GM12878 (cell line): Measurements from ENCODE around the gene PLXNA4. TPM values are rescaled to one million over a fixed set of nuclear protein-coding genes. Genes with fewer than 3 reads are reported as not detected.

Source experiments
- ATAC-seq: fragments of 200-7000 bp; cut with Tn5 transposase; 3 replicates; pipeline ENCODE4 v1.9.1; 2020; ENCODE audit warnings: mild to moderate bottlenecking, moderate library complexity
- BruUV-seq: library from RNA; stranded (reverse); fragments of 400-500 nt; replicated peaks from 2 replicates; lab custom pipeline; 2021; lab: Mats Ljungman, UMichigan
- CTCF ChIA-PET: fragments of 300-600 bp; sonication (Branson Sonifier 250); formaldehyde crosslinking; extraction: SDS; loops from one replicate; lab custom pipeline; 2021; ENCODE audit warnings: inconsistent platforms; lab: Yijun Ruan, JAX
- POLR2A ChIA-PET: fragments of 350-600 bp; formaldehyde crosslinking; extraction: SDS; loops from one replicate; lab custom pipeline; 2021; ENCODE audit warnings: inconsistent platforms; lab: Charles Lee
- RAD21 ChIA-PET: fragments of 300-600 bp; sonication (Branson Sonifier 250); formaldehyde crosslinking; loops from one replicate; lab custom pipeline; 2023; ENCODE audit warnings: antibody characterized with exemption; ENCODE audit not compliant: unreplicated experiment; lab: Charles Lee
- SMC1A ChIA-PET: fragments of 300-600 bp; sonication (Branson Sonifier 250); formaldehyde crosslinking; loops from one replicate; lab custom pipeline; 2023; ENCODE audit not compliant: unreplicated experiment, uncharacterized antibody; lab: Charles Lee
- DNase-seq: peaks from one replicate; pipeline ENCODE4 v3.0.0-alpha.2; 2011; ENCODE audit warnings: low read depth, low spot score
- FAIRE-seq: peaks from 3 replicates; lab custom pipeline; 2011; peaks lifted over from hg19 to GRCh38; lab: Jason Lieb, UNC
- H2AFZ ChIP-seq: 2 replicates; pipeline ENCODE4 v1.6.0; 2011; ENCODE audit warnings: low read depth, low read length, control low read depth; ENCODE audit not compliant: control insufficient read depth
- H3K27ac ChIP-seq: 2 replicates; pipeline ENCODE4 v1.5.1; 2011; ENCODE audit warnings: control low read depth; ENCODE audit not compliant: control insufficient read depth, insufficient read depth
- H3K27me3 ChIP-seq, 2 experiments: replicated peaks in 1 of 2; 2 replicates each; pipeline versions ENCODE4 v1.6.0 to v1.6.1; 2011; ENCODE audit warnings: low read length in 1 of 2; ENCODE audit not compliant: control insufficient read depth in 2 of 2, insufficient read depth in 2 of 2
- H3K36me3 ChIP-seq, 2 experiments: 2 replicates each; pipeline ENCODE4 v1.5.1; 2011; ENCODE audit warnings: low read length in 1 of 2; ENCODE audit not compliant: control insufficient read depth in 2 of 2, insufficient read depth in 2 of 2
- H3K4me1 ChIP-seq: 2 replicates; pipeline ENCODE4 v1.6.1; 2011; ENCODE audit warnings: mild to moderate bottlenecking, low read length, moderate library complexity, mixed read lengths; ENCODE audit not compliant: control insufficient read depth, insufficient read depth
- H3K4me2 ChIP-seq: 2 replicates; pipeline ENCODE4 v1.6.0; 2011; ENCODE audit warnings: control low read depth; ENCODE audit not compliant: control insufficient read depth, insufficient read depth
- H3K4me3 ChIP-seq: fragments of 200-600 bp; sonication (generic); 2 replicates; pipeline ENCODE4 v1.5.1; 2016
- H3K79me2 ChIP-seq: 2 replicates; pipeline ENCODE4 v1.6.0; 2011; ENCODE audit warnings: low read length; ENCODE audit not compliant: control insufficient read depth, insufficient read depth
- H3K9ac ChIP-seq: 2 replicates; pipeline ENCODE4 v1.8.0; 2011; ENCODE audit warnings: low read length, control low read depth, mixed read lengths; ENCODE audit not compliant: control insufficient read depth, insufficient read depth
- H3K9me3 ChIP-seq: replicated peaks from 3 replicates; pipeline ENCODE4 v1.5.1; 2011; ENCODE audit warnings: mild to moderate bottlenecking, low read length; ENCODE audit not compliant: control insufficient read depth, insufficient read depth
- H4K20me1 ChIP-seq: 2 replicates; pipeline ENCODE4 v1.6.0; 2011; ENCODE audit not compliant: control insufficient read depth, insufficient read depth
- ASH2L ChIP-seq: fragments of 300-600, 200-600 bp; sonication (generic); IDR thresholded peaks from 2 replicates; pipeline ENCODE4 v1.6.1; 2017; ENCODE audit warnings: low read depth, mild to moderate bottlenecking, borderline replicate concordance
- ATF7 ChIP-seq: fragments of 450-650 bp; IDR thresholded peaks from 2 replicates; pipeline ENCODE4 v1.6.1; 2016; ENCODE audit warnings: low read depth, mild to moderate bottlenecking
- CBX3 ChIP-seq: fragments of 200-600 bp; sonication (generic); IDR thresholded peaks from 2 replicates; pipeline ENCODE4 v1.6.1; 2016; ENCODE audit warnings: low read depth, borderline replicate concordance
- CHD4 ChIP-seq: fragments of 200-600 bp; sonication (generic); IDR thresholded peaks from 2 replicates; pipeline ENCODE4 v1.6.1; 2016; ENCODE audit warnings: mild to moderate bottlenecking
- ELK1 ChIP-seq: IDR thresholded peaks from 2 replicates; pipeline ENCODE4 v1.6.1; 2012; ENCODE audit warnings: low read depth, low read length, improper control_type of control experiment
- HCFC1 ChIP-seq: fragments of 150-350 bp; IDR thresholded peaks from 2 replicates; pipeline ENCODE4 v1.6.1; 2014; ENCODE audit warnings: low read length
- NR2C1 ChIP-seq: fragments of 450-650 bp; IDR thresholded peaks from 2 replicates; pipeline ENCODE4 v1.6.1; 2017; ENCODE audit warnings: antibody characterized with exemption, mild to moderate bottlenecking, moderate library complexity
- POLR2AphosphoS5 ChIP-seq: IDR thresholded peaks from 2 replicates; pipeline ENCODE4 v1.6.1; 2011; ENCODE audit warnings: mild to moderate bottlenecking, low read length, inconsistent platforms
- RFX5 ChIP-seq: IDR thresholded peaks from 2 replicates; pipeline ENCODE4 v1.6.1; 2011; ENCODE audit warnings: low read depth, low read length, improper control_type of control experiment
- RUNX3 ChIP-seq: IDR thresholded peaks from 2 replicates; pipeline ENCODE4 v1.6.1; 2012; ENCODE audit warnings: low read length, inconsistent platforms
- STAT3 ChIP-seq: IDR thresholded peaks from 2 replicates; pipeline ENCODE4 v1.6.1; 2011; ENCODE audit warnings: low read depth, low read length, improper control_type of control experiment
- TBL1XR1 ChIP-seq: IDR thresholded peaks from 2 replicates; pipeline ENCODE4 v1.6.1; 2012; ENCODE audit warnings: low read depth, low read length, improper control_type of control experiment
- WRNIP1 ChIP-seq: IDR thresholded peaks from 2 replicates; pipeline ENCODE4 v1.6.1; 2011; ENCODE audit warnings: low read depth, low read length, improper control_type of control experiment, borderline replicate concordance
- WGBS: methylation state at CpG from one replicate; pipeline ENCODE4 v1.1.6; 2016; ENCODE audit warnings: low lambda C conversion rate; ENCODE audit not compliant: insufficient replicate concordance, insufficient coverage; ENCODE audit errors: missing lambda C conversion rate; 5-methylcytosine and 5-hydroxymethylcytosine counted together
- in situ Hi-C: fragments of 300-500 bp; cut with MboI; formaldehyde crosslinking; loops from 9 replicates; pipeline ENCODE4 v1.14.3; 2018; ENCODE audit warnings: mixed read lengths
- intact Hi-C: fragments of 100-400 bp; cut with micrococcal nuclease; formaldehyde crosslinking; loops from one replicate; pipeline ENCODE4 v1.14.2; 2022; ENCODE audit not compliant: unreplicated experiment
- polyA plus RNA-seq, 11 experiments: library from polyadenylated mRNA; depleted of rRNA in 4 of 11; unstranded in 6 of 11; stranded (reverse) in 5 of 11; fragments of >200 nt; fragmentation: Nextera tagmentation in 4 of 11; fragmentation: Illumina TruSeq in 1 of 11; extraction: Ambion mirVana in 4 of 11; extraction: Trizol in 1 of 11; gene quantifications; 1 replicate in 1 of 11; 2 replicates in 10 of 11; pipeline versions ENCODE4 v1.2.1 to v1.2.3, GENCODE V29; 2011 to 2016; ENCODE audit warnings: inconsistent platforms in 2 of 11, missing spikeins in 2 of 11, low read depth in 1 of 11
- total RNA-seq, 4 experiments: library from RNA; depleted of rRNA in 3 of 4; stranded (reverse); fragments of >200 nt in 3 of 4; fragmentation: Illumina TruSeq in 1 of 4; extraction: Trizol in 1 of 4; gene quantifications; 2 replicates each; pipeline versions ENCODE4 v1.2.1 to v1.2.3, GENCODE V29; 2013 to 2021

PLXNA4 gene
- total and polyA plus RNA-seq, 10 of the 15 experiments (the other 5 are each of a cell fraction or from before 2014, with no cell fraction given): 0.03 TPM; not detected in 9

DNA sequence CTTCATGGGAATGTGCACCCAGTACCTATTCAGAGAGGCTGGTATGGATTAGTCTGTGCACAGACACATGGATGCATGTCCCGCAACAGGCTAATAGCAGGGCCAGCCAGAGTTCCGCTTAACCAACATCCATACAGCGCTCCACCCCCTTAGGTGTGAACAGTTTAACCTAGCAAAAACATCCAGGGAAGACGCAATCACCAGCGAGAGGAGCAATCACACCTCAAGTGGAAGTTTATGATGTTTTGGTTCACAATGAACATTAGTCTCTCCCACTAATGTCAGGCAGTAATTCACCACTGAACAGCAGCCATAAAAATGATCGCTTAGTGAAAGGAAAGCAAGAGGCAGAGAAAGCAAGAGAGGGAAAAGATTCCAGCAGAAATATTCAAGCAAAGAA, 91.1 kb downstream of the PLXNA4 start (continued):
- TF ChIP-seq CHD4 (no peak), RFX5 (no peak), WRNIP1 (no peak), ELK1 (no peak), STAT3 (no peak), TBL1XR1 (no peak)

GRCh38 chr7:132482866-132483265, 93.4 kb downstream of the PLXNA4 start:
- H3K9ac ChIP-seq: no peak overlapping the region
- SMC1A ChIA-PET: no interaction called here
- TF ChIP-seq POLR2AphosphoS5 (no peak), RUNX3 (no peak), ATF7 (no peak), CBX3 (no peak), HCFC1 (no peak), ASH2L (no peak), NR2C1 (no peak)
- TF ChIP-seq, all 136 proteins: peak for 0
- peaks cover 0 to 2% of the 10 kb centered on the region in 2 experiments; a peak in 2 of 4 replicates for H3K27me3 ChIP-seq
- intact Hi-C loops: no loop called here
- in situ Hi-C loops: no loop called here
- no peaks in the 10 kb centered on the region for H3K4me1 ChIP-seq
- 61% methylated on average over 8 of the region's 8 CpGs for WGBS
- H4K20me1 ChIP-seq: no peaks in the 10 kb centered on the region
- H3K9me3 ChIP-seq: no peaks in the 10 kb centered on the region
- H3K27ac ChIP-seq: no peak overlapping the region
- no peaks in the 10 kb centered on the region for H3K79me2 ChIP-seq
- no peaks in the 10 kb centered on the region for H3K36me3 ChIP-seq
- POLR2A ChIA-PET: interaction anchor here (0.7 kb wide), 1 partner anchor 240 kb away, joined by 5 read pairs; no protein-coding TSS in a partner anchor
- RAD21 ChIA-PET: no interaction called here
- no peak for FAIRE-seq
- H2AFZ ChIP-seq: no peak overlapping the region
- ATAC-seq: no peak
- no peak for DNase-seq
- H3K4me2 ChIP-seq: no peak overlapping the region
- no TSS peak for BruUV-seq
- CTCF ChIA-PET: no interaction called here
- H3K4me3 ChIP-seq: no peak overlapping the region
